Right lobe of liver (tissue), 4 donors: ENCODE measurements around the gene TTC28.

Experiments
- CTCF ChIP-seq, 4 donors: fragments of 200-600 bp in 3 of 4; fragments of 450-650 bp in 1 of 4; IDR thresholded peaks; one replicate each; pipeline versions ENCODE4 v1.5.1 to v1.8.0; 2016 to 2022; ENCODE audit warnings: antibody characterized with exemption in 4 of 4, mild to moderate bottlenecking in 2 of 4
- POLR2A ChIP-seq: fragments of 450-650 bp; IDR thresholded peaks from one replicate; pipeline ENCODE4 v1.6.1; 2017; ENCODE audit warnings: antibody characterized with exemption, mild to moderate bottlenecking
- donor health status: DM: no; HTN: no; CAD: no.
- donor health status: DM: no; HTN: no; CAD: no.
- donor health status: DM: no; HTN: yes; CAD: no.

GRCh38 chr22:28582806-28583205 lies 96.8 kb downstream of the TTC28 start:
- no peak for TF ChIP-seq POLR2A
- no peak for TF ChIP-seq CTCF (IDR thresholded peaks at IDR 0.05)
